ENCODE results near the gene KDM4B.

KDM4B gene

GRCh38 chr19:5131506-5132205 lies 162.7 kb downstream of the KDM4B start:
- peaks cover 0 to 52% (median 41%) of the 10 kb centered on the region in 4 experiments for H3K4me1 ChIP-seq (ENCODE audit: control extremely low read depth in 1 of 4, control insufficient read depth in 4 of 4, insufficient read depth in 4 of 4, low read length in 3 of 4)
- H3K9me3 ChIP-seq (ENCODE audit: control extremely low read depth in 1 of 5, control insufficient read depth in 4 of 5, insufficient read depth in 2 of 5, low read depth in 1 of 5, low read length in 4 of 5), result no peaks in the 10 kb centered on the region
- H3K4me3 ChIP-seq (ENCODE audit: control insufficient read depth in 1 of 7, extremely low read depth in 1 of 7, insufficient read depth in 4 of 7, low read depth in 2 of 7, low read length in 6 of 7), result no peak overlapping the region
- H3K36me3 ChIP-seq (ENCODE audit: control insufficient read depth in 4 of 4, insufficient read depth in 4 of 4, low read length in 3 of 4), result peaks cover 4 to 45% (median 13%) of the 10 kb centered on the region in 4 experiments
- no peaks in the 10 kb centered on the region for H3K27me3 ChIP-seq (replicated peaks in 2 of 5; ENCODE audit: control insufficient read depth in 4 of 5, insufficient read depth in 5 of 5, low read length in 4 of 5)
- POLR2A ChIA-PET, result no interaction called here
- CTCF ChIA-PET, result interaction anchor here (1.0 kb wide), 1 partner anchor 27 kb away, joined by 3 read pairs; no protein-coding TSS in a partner anchor
- H3K27ac ChIP-seq (ENCODE audit: insufficient read depth in 1 of 2, low read depth in 1 of 2, low read length in 2 of 2, poor library complexity in 1 of 2, severe bottlenecking in 2 of 2), result no peak overlapping the region
- 89% methylated on average over 19 of the region's 25 CpGs for WGBS (ENCODE audit: insufficient coverage)
- peak in 1 of 3 donors; percentile 24 for DNase-seq

GRCh38 chr19:5132206-5132560 lies 163.3 kb downstream of the KDM4B start:
- Histone ChIP-seq H3K27me3 (replicated peaks in 2 of 5; ENCODE audit: control insufficient read depth in 4 of 5, insufficient read depth in 5 of 5, low read length in 4 of 5) (no peaks in the 10 kb centered on the region), H3K36me3 (ENCODE audit: control insufficient read depth in 4 of 4, insufficient read depth in 4 of 4, low read length in 3 of 4) (peaks cover 4 to 50% (median 14%) of the 10 kb centered on the region in 4 experiments), H3K27ac (ENCODE audit: insufficient read depth in 1 of 2, low read depth in 1 of 2, low read length in 2 of 2, poor library complexity in 1 of 2, severe bottlenecking in 2 of 2) (no peak overlapping the region), H3K9me3 (ENCODE audit: control extremely low read depth in 1 of 5, control insufficient read depth in 4 of 5, insufficient read depth in 2 of 5, low read depth in 1 of 5, low read length in 4 of 5) (no peaks in the 10 kb centered on the region), H3K4me1 (ENCODE audit: control extremely low read depth in 1 of 4, control insufficient read depth in 4 of 4, insufficient read depth in 4 of 4, low read length in 3 of 4) (peaks cover 0 to 47% (median 36%) of the 10 kb centered on the region in 4 experiments), H3K4me3 (ENCODE audit: control insufficient read depth in 1 of 7, extremely low read depth in 1 of 7, insufficient read depth in 4 of 7, low read depth in 2 of 7, low read length in 6 of 7) (no peak overlapping the region)
- POLR2A ChIA-PET, result no interaction called here
- no peak for DNase-seq
- CTCF ChIA-PET, result no interaction called here
- 94% methylated on average over 8 of the region's 8 CpGs for WGBS (ENCODE audit: insufficient coverage)

- Histone ChIP-seq H3K9me3 (ENCODE audit: control extremely low read depth in 1 of 5, control insufficient read depth in 4 of 5, insufficient read depth in 2 of 5, low read depth in 1 of 5, low read length in 4 of 5) (no peaks in the 10 kb centered on the region), H3K27me3 (replicated peaks in 2 of 5; ENCODE audit: control insufficient read depth in 4 of 5, insufficient read depth in 5 of 5, low read length in 4 of 5) (no peaks in the 10 kb centered on the region), H3K36me3 (ENCODE audit: control insufficient read depth in 4 of 4, insufficient read depth in 4 of 4, low read length in 3 of 4) (peaks cover 6 to 58% (median 20%) of the 10 kb centered on the region in 4 experiments), H3K27ac (ENCODE audit: insufficient read depth in 1 of 2, low read depth in 1 of 2, low read length in 2 of 2, poor library complexity in 1 of 2, severe bottlenecking in 2 of 2) (no peak overlapping the region), H3K4me1 (ENCODE audit: control extremely low read depth in 1 of 4, control insufficient read depth in 4 of 4, insufficient read depth in 4 of 4, low read length in 3 of 4) (peaks cover 0 to 39% (median 29%) of the 10 kb centered on the region in 4 experiments), H3K4me3 (ENCODE audit: control insufficient read depth in 1 of 7, extremely low read depth in 1 of 7, insufficient read depth in 4 of 7, low read depth in 2 of 7, low read length in 6 of 7) (no peak overlapping the region)
- CTCF ChIA-PET, result no interaction called here
- DNase-seq, result no peak
- 92% methylated on average over 23 of the region's 27 CpGs for WGBS (ENCODE audit: insufficient coverage)
- POLR2A ChIA-PET, result no interaction called here
These were observed 164.1 kb downstream of the KDM4B start for GRCh38 chr19:5132698-5133651.

- WGBS (ENCODE audit: insufficient coverage), result 96% methylated on average over 22 of the region's 30 CpGs
- ChIA-PET POLR2A (no interaction called here), CTCF (no interaction called here)
- Histone ChIP-seq H3K36me3 (ENCODE audit: control insufficient read depth in 4 of 4, insufficient read depth in 4 of 4, low read length in 3 of 4) (peaks cover 6 to 64% (median 25%) of the 10 kb centered on the region in 4 experiments), H3K27ac (ENCODE audit: insufficient read depth in 1 of 2, low read depth in 1 of 2, low read length in 2 of 2, poor library complexity in 1 of 2, severe bottlenecking in 2 of 2) (no peak overlapping the region), H3K27me3 (replicated peaks in 2 of 5; ENCODE audit: control insufficient read depth in 4 of 5, insufficient read depth in 5 of 5, low read length in 4 of 5) (no peaks in the 10 kb centered on the region), H3K4me1 (ENCODE audit: control extremely low read depth in 1 of 4, control insufficient read depth in 4 of 4, insufficient read depth in 4 of 4, low read length in 3 of 4) (peaks cover 0 to 38% (median 27%) of the 10 kb centered on the region in 4 experiments), H3K9me3 (ENCODE audit: control extremely low read depth in 1 of 5, control insufficient read depth in 4 of 5, insufficient read depth in 2 of 5, low read depth in 1 of 5, low read length in 4 of 5) (no peaks in the 10 kb centered on the region), H3K4me3 (ENCODE audit: control insufficient read depth in 1 of 7, extremely low read depth in 1 of 7, insufficient read depth in 4 of 7, low read depth in 2 of 7, low read length in 6 of 7) (no peak overlapping the region)
- no peak for DNase-seq
These were observed 165.2 kb downstream of the KDM4B start for GRCh38 chr19:5133986-5134595.

- no peaks in the 10 kb centered on the region for H3K9me3 ChIP-seq (ENCODE audit: control extremely low read depth in 1 of 5, control insufficient read depth in 4 of 5, insufficient read depth in 2 of 5, low read depth in 1 of 5, low read length in 4 of 5)
- DNase-seq, result no peak
- peaks cover 0 to 38% (median 30%) of the 10 kb centered on the region in 4 experiments for H3K4me1 ChIP-seq (ENCODE audit: control extremely low read depth in 1 of 4, control insufficient read depth in 4 of 4, insufficient read depth in 4 of 4, low read length in 3 of 4)
- 99% methylated on average over 9 of the region's 10 CpGs for WGBS (ENCODE audit: insufficient coverage)
- CTCF ChIA-PET, result no interaction called here
- no peak overlapping the region for H3K4me3 ChIP-seq (ENCODE audit: control insufficient read depth in 1 of 7, extremely low read depth in 1 of 7, insufficient read depth in 4 of 7, low read depth in 2 of 7, low read length in 6 of 7)
- H3K36me3 ChIP-seq (ENCODE audit: control insufficient read depth in 4 of 4, insufficient read depth in 4 of 4, low read length in 3 of 4), result peaks cover 6 to 64% (median 25%) of the 10 kb centered on the region in 4 experiments
- no peaks in the 10 kb centered on the region for H3K27me3 ChIP-seq (replicated peaks in 2 of 5; ENCODE audit: control insufficient read depth in 4 of 5, insufficient read depth in 5 of 5, low read length in 4 of 5)
- POLR2A ChIA-PET, result no interaction called here
- H3K27ac ChIP-seq (ENCODE audit: insufficient read depth in 1 of 2, low read depth in 1 of 2, low read length in 2 of 2, poor library complexity in 1 of 2, severe bottlenecking in 2 of 2), result no peak overlapping the region
These were observed 165.8 kb downstream of the KDM4B start for GRCh38 chr19:5134691-5135090.

GRCh38 chr19:5136073-5136855 lies 167.4 kb downstream of the KDM4B start:
- no peaks in the 10 kb centered on the region for H3K9me3 ChIP-seq (ENCODE audit: control extremely low read depth in 1 of 5, control insufficient read depth in 4 of 5, insufficient read depth in 2 of 5, low read depth in 1 of 5, low read length in 4 of 5)
- H3K27me3 ChIP-seq (replicated peaks in 2 of 5; ENCODE audit: control insufficient read depth in 4 of 5, insufficient read depth in 5 of 5, low read length in 4 of 5), result no peaks in the 10 kb centered on the region
- H3K4me1 ChIP-seq (ENCODE audit: control extremely low read depth in 1 of 4, control insufficient read depth in 4 of 4, insufficient read depth in 4 of 4, low read length in 3 of 4), result peaks cover 0 to 37% (median 21%) of the 10 kb centered on the region in 4 experiments
- peaks cover 8 to 68% (median 25%) of the 10 kb centered on the region in 4 experiments for H3K36me3 ChIP-seq (ENCODE audit: control insufficient read depth in 4 of 4, insufficient read depth in 4 of 4, low read length in 3 of 4)
- no peak overlapping the region for H3K4me3 ChIP-seq (ENCODE audit: control insufficient read depth in 1 of 7, extremely low read depth in 1 of 7, insufficient read depth in 4 of 7, low read depth in 2 of 7, low read length in 6 of 7)
- ChIA-PET CTCF (interaction anchor here (0.7 to 1.3 kb wide), 2 partner anchors 9 to 44 kb away, joined by 3 read pairs; no protein-coding TSS in a partner anchor), POLR2A (no interaction called here)
- H3K27ac ChIP-seq (ENCODE audit: insufficient read depth in 1 of 2, low read depth in 1 of 2, low read length in 2 of 2, poor library complexity in 1 of 2, severe bottlenecking in 2 of 2), result no peak overlapping the region
- DNase-seq, result peak in 2 of 3 donors; percentile 21 to 36
- WGBS (ENCODE audit: insufficient coverage), result 80% methylated on average over 20 of the region's 25 CpGs

Measured in common myeloid progenitor, CD34-positive (primary cell).